SJSA1 (cell line): Measurements from ENCODE around the gene NFIX. TPM values are rescaled to one million over a fixed set of nuclear protein-coding genes. Genes with fewer than 3 reads are reported as not detected.
"Not testable (repeated sequence)": the region's sequence is repeated elsewhere in the genome, so short reads cannot be mapped to it uniquely, and the experiment has no call there.

ENCODE experiments used
- DNase-seq, 2 experiments: peaks; one replicate each; pipeline ENCODE4 v3.0.0-alpha.2; 2015 to 2020; ENCODE audit warnings: low spot score in 2 of 2, low read depth in 1 of 2
- H3K27ac ChIP-seq: fragments of 250-450 bp; sonication (Bioruptor Pico); 2 replicates; pipeline ENCODE4 v1.5.1; 2020; ENCODE audit warnings: mild to moderate bottlenecking, moderate library complexity
- H3K27me3 ChIP-seq: fragments of 250-450 bp; sonication (Bioruptor Pico); replicated peaks from 2 replicates; pipeline ENCODE4 v1.5.1; 2020; ENCODE audit warnings: mild to moderate bottlenecking, moderate library complexity
- H3K36me3 ChIP-seq: fragments of 250-450 bp; sonication (Bioruptor Pico); 2 replicates; pipeline ENCODE4 v1.5.1; 2020; ENCODE audit warnings: mild to moderate bottlenecking
- H3K4me1 ChIP-seq: fragments of 250-450 bp; sonication (Bioruptor Pico); replicated peaks from 2 replicates; pipeline ENCODE4 v1.6.1; 2021; ENCODE audit warnings: mild to moderate bottlenecking
- H3K4me3 ChIP-seq: fragments of 250-450 bp; sonication (Bioruptor Pico); 2 replicates; pipeline ENCODE4 v1.5.1; 2020; ENCODE audit warnings: mild to moderate bottlenecking
- H3K9me3 ChIP-seq: fragments of 250-450 bp; sonication (Bioruptor Pico); replicated peaks from 2 replicates; pipeline ENCODE4 v1.5.1; 2020; ENCODE audit warnings: mild to moderate bottlenecking
- total RNA-seq: library from RNA; depleted of rRNA; stranded (reverse); fragments of >200 nt; shearing (Covaris generic); gene quantifications from 2 replicates; pipeline ENCODE4 v1.2.3, GENCODE V29; 2014; rRNA removed

NFIX gene
- 9.4 and 10.9 TPM in 2 replicates for total RNA-seq

DNA sequence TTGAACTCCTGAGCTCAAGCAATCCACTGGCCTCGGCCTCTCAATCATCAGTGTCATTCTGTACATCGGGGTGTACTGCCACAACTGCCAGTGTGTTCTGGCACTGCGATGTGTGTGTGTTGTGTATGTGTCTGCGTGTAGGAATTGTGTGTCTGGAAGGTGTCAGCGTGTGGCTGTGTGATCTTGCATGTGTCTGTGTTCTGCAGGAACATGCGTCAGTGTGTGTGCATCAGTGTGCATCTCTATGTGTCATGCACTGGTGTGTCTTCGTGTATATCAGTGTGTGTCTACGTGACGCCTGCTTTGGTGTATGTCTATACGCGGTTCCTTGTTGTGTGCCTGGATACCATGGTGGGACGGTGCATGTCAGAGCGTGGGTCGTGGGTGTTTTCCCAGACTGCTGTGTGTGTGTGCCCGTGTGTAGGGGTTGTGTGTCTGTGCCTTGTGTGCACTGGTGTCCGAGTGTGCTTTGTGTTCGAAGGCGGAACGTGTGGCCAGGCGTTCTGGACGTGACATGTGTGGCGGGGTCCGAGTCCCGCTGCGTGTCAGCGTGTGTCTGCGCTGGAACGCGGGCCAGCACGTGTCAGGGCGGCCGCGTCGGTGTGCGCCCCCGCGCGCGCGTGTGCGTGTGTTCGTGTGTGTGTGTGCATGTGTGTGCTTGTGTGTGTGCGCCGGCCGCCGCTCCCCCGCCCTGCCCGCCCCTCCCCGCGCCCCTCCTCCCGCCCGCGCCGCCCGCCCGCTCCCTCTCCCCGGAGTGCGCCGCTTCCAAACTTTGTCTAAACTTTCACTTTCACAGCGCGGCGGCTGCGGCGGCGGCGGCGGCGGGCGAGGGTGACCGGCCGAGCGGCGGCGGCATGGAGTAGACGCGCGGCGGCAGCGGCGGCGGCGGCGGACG lies at the start of gene NFIX:
Gene NFIX (plus strand): TSS at position 775 of the 895 bp plus-strand sequence. CDS start 363 bp downstream, outside the sequence.
- Histone ChIP-seq H3K4me1 (peaks cover 20% of the 10 kb centered on the region), H3K27ac (peak within 1 kb of the TSS; percentile 5; the same call in 1 of the 2 replicates), H3K9me3 (no peaks in the 10 kb centered on the region; the same call in 1 of the 2 replicates), H3K36me3 (peaks cover 6% of the 10 kb centered on the region), H3K4me3 (peak within 1 kb of the TSS; percentile 72), H3K27me3 (no peaks in the 10 kb centered on the region)
- peak in 1 of 2 experiments; percentile 71 for DNase-seq

- Histone ChIP-seq H3K4me1 (peaks cover 8% of the 10 kb centered on the region), H3K36me3 (peaks cover 93% of the 10 kb centered on the region), H3K27ac (peak within 1 kb of the TSS; percentile 83), H3K27me3 (no peaks in the 10 kb centered on the region), H3K4me3 (peak within 1 kb of the TSS; percentile 63), H3K9me3 (no peaks in the 10 kb centered on the region)
- DNase-seq = peak; percentile 95 to 98
Measured at GRCh38 chr19:12945479-12946091, 49.7 kb upstream of the NFIX start, which contains the start of gene RAD23A. Gene RAD23A (plus strand): TSS chr19:12945862. CDS start chr19:12945949, 87 bp downstream.

DNA sequence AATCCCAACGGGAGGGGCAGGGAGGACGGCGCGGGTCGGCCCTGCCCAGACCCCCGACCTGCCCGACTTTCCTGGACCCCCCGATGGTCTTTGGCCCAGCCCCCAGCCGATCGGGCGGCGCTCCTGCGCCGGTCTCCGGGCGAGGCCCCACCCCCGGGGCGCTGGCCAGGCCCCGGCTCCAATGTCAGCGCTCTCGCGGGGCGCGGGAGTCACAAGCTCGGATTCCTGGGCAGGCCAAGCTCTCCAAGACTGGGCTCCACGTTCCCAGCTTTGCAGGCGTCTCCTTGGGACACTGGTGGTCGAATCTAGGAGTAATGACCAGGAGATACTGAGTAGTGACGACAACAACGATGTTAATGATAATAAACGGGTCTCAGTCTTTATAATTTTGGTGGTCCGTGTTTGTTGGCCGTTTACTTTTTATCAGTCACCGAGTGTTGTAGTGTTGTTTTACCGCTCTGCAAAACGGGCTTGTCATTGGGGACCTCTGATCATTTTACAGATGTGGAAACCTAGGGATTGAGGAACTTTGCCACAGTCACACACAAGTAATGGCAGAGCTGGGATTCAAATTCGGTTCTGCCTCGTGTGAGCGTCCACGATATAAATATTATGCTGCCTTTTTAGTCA lies 49.1 kb upstream of the NFIX start:
- Histone ChIP-seq H3K9me3 (no peaks in the 10 kb centered on the region), H3K36me3 (peaks cover 93% of the 10 kb centered on the region), H3K27ac (peak overlapping the region; percentile 83), H3K27me3 (no peaks in the 10 kb centered on the region), H3K4me3 (peak overlapping the region; percentile 63), H3K4me1 (peaks cover 7% of the 10 kb centered on the region)
- peak; percentile 59 to 82 for DNase-seq

DNA sequence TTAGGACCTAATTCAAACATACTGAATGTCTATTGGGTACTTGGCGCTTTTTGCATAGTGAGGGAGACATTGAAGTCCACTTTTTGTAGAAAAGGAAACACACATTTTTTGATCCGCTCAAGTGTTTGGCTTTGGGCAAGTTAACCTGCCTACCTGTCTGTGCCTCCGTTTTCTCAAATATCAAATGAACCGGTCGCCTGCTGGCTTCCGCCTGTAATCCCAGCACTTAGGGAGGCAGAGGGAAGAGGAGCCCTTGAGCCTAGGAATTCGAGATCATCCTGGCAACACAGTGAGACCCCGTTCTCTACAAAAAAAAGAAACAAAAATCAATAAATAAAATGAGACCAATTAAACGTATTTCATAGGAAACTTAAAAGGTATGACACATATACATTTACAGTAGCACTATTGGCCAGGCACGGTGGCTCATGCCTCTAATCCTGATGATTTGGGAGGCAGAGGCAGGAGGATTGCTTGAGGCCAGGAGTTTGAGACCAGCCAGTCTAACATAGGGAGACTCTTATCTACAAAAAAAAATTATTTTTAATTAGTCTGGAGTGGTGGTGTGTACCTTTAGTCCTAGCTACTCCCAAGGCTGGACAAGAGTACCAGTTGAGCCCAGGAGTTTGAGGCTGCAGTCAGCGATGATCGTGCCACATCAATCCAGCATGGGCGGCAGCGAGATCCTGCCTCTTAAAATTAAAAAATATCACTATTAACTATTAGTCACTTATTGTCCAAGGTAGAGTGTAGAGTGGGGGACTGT lies 48.4 kb upstream of the NFIX start:
- Histone ChIP-seq H3K4me1 (peaks cover 7% of the 10 kb centered on the region), H3K27me3 (no peaks in the 10 kb centered on the region), H3K36me3 (peaks cover 93% of the 10 kb centered on the region), H3K9me3 (no peaks in the 10 kb centered on the region), H3K27ac (peak overlapping the region; percentile 83; the same call in 1 of the 2 replicates), H3K4me3 (peak overlapping the region; percentile 63)
- no peak for DNase-seq

DNA sequence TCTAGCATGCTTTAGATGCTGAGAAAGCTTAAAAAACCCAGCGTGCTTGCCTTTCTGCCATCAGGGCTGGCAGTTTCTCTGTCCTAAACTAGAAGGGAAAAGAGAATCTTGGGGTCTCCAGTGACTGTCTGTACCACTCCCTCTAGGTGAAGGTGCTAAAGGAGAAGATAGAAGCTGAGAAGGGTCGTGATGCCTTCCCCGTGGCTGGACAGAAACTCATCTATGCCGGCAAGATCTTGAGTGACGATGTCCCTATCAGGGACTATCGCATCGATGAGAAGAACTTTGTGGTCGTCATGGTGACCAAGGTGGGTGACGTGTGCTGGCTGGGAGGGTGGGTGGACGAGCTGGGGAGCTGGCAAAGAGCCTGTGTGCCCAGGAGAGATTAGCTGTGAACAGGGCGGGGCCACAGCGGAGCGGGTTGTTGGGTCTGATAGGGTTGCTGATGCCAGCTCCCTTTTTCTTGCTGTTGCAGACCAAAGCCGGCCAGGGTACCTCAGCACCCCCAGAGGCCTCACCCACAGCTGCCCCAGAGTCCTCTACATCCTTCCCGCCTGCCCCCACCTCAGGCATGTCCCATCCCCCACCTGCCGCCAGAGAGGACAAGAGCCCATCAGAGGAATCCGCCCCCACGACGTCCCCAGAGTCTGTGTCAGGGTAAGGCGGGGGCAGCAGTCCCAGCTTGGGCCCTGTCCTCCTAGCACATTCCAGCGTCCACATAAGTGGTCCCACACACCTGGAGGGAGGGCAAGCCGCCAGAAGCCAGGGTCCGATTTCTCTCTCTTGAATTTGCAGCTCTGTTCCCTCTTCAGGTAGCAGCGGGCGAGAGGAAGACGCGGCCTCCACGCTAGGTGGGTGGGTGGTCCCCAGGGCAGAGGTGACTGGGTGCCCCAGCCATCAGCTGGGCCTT lies 47.3 kb upstream of the NFIX start:
- Histone ChIP-seq H3K27me3 (no peaks in the 10 kb centered on the region), H3K27ac (no peak overlapping the region), H3K36me3 (peaks cover 93% of the 10 kb centered on the region)

GRCh38 chr19:12948612-12949362 lies 46.5 kb upstream of the NFIX start:
- no peak for DNase-seq
- peaks cover 93% of the 10 kb centered on the region for H3K36me3 ChIP-seq

More for the DNA sequence above, 47.3 kb upstream of the NFIX start:
- Histone ChIP-seq H3K4me3 (no peak overlapping the region), H3K4me1 (peaks cover 12% of the 10 kb centered on the region), H3K9me3 (no peaks in the 10 kb centered on the region)
- no peak for DNase-seq

DNA sequence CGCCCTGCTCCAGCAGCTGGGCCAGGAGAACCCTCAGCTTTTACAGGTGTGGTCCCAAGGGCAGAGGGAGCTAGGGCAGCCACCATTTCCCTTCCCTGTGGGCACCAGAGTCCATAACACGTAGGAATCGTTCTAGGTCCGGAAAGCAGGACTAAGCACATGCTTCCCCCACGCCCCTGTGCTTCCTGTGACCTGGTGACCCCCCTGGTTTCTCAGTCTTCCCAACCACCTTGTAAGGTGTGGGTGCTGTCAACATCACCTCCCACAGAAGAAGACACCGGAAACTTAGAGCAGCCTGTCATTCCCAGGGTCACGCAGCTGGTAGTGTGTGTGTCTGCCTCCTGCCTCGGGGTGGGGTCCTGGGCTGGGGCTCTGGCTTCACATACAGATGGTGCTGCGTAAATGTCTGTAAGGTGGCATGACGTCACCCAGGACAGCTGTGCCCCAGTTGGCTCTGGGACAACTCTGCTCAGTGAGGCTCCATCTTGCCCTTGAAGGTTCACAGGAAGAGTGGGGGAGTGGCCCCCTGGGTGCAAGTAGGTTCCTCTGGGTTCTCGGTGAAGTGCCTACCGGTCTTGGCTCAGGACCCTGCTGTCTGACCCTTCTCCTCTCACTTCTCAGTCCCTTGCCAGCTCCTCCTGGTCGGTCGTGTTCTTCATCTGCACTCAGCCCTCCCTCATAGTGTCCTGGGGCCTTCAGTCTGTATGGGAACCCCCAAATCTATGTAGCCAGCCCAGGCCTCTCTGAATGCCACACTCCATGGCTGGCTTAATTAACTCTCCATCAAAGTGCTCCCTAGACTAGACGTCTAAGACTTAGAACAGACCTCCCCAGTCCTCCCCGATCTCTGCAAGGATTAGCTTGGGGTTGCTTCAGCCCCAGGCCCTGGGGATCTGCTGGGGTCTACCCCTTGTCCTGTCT lies 45.7 kb upstream of the NFIX start:
- Histone ChIP-seq H3K27ac (no peak overlapping the region), H3K36me3 (peaks cover 95% of the 10 kb centered on the region), H3K9me3 (no peaks in the 10 kb centered on the region), H3K4me1 (peaks cover 12% of the 10 kb centered on the region), H3K27me3 (no peaks in the 10 kb centered on the region), H3K4me3 (no peak overlapping the region)
- no peak for DNase-seq

More at GRCh38 chr19:12948612-12949362, 46.5 kb upstream of the NFIX start:
- Histone ChIP-seq H3K9me3 (no peaks in the 10 kb centered on the region), H3K27me3 (no peaks in the 10 kb centered on the region), H3K4me1 (peaks cover 12% of the 10 kb centered on the region), H3K4me3 (no peak overlapping the region), H3K27ac (no peak overlapping the region)

DNA sequence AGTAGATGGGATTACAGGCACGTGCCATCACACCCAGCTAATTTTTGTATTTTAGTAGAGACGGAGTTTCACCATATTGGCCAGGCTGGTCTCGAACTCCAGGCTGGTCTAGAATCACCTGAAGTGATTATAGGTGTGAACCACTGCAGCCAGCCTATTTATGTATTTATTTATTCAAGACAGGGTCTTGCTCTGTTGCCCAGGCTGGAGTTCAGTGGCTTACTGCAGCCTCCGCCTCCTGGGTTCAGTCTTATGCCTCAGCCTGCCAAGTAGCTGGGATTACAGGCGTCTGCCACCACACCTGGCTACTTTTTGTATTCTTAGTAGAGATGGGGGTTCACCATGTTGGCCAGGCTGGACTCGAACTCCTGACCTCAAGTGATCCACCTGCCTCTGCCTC lies 43.2 kb upstream of the NFIX start:
- H3K27me3 ChIP-seq = not testable (repeated sequence)
- H3K36me3 ChIP-seq = peaks cover 98% of the 10 kb centered on the region

DNA sequence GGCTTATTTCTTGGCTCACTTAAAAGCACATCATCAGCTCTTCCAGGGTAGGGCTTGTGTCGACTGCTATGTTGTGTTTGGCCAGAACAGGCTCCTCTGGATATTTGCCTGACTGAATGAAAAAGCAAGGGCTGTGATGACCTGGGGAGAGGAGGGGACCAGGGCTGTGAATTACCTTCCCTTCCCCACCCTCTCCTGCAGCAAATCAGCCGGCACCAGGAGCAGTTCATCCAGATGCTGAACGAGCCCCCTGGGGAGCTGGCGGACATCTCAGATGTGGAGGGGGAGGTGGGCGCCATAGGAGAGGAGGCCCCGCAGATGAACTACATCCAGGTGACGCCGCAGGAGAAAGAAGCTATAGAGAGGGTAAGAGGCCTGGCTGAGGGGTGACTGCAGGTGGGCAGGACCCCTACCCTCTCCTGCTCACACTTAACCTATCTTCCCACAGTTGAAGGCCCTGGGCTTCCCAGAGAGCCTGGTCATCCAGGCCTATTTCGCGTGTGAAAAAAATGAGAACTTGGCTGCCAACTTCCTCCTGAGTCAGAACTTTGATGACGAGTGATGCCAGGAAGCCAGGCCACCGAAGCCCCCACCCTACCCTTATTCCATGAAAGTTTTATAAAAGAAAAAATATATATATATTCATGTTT lies 42.7 kb upstream of the NFIX start:
- H3K4me3 ChIP-seq = no peak overlapping the region
- peaks cover 15% of the 10 kb centered on the region for H3K4me1 ChIP-seq
- no peaks in the 10 kb centered on the region for H3K27me3 ChIP-seq
- peak overlapping the region; percentile 46; the same call in 1 of the 2 replicates for H3K27ac ChIP-seq
- no peak for DNase-seq
- no peaks in the 10 kb centered on the region for H3K9me3 ChIP-seq
- H3K36me3 ChIP-seq = peaks cover 93% of the 10 kb centered on the region

More for the DNA sequence above, 43.2 kb upstream of the NFIX start:
- DNase-seq, H3K9me3 ChIP-seq, H3K4me3 ChIP-seq: not testable (repeated sequence)
- H3K27ac ChIP-seq = 0 out of 2 replicates have a peak overlapping the region, but pooled peaks have one; percentile 46
- peaks cover 17% of the 10 kb centered on the region for H3K4me1 ChIP-seq

GRCh38 chr19:12953138-12953798 lies 42.0 kb upstream of the NFIX start:
- no peaks in the 10 kb centered on the region for H3K9me3 ChIP-seq
- H3K27me3 ChIP-seq = no peaks in the 10 kb centered on the region
- DNase-seq = no peak
- peak overlapping the region; percentile 46; the same call in 1 of the 2 replicates for H3K27ac ChIP-seq
- peaks cover 15% of the 10 kb centered on the region for H3K4me1 ChIP-seq
- H3K36me3 ChIP-seq = peaks cover 87% of the 10 kb centered on the region
- no peak overlapping the region for H3K4me3 ChIP-seq
